GM12873 (cell line): ENCODE data around the gene GYPA.
"Not testable (repeated sequence)": the region's sequence is repeated elsewhere in the genome, so short reads cannot be mapped to it uniquely, and the experiment has no call there.

Source experiments
- TF ChIP-seq, protein P1 (sequence below): IDR thresholded peaks from 2 replicates; pipeline ENCODE4 v1.5.1; 2012; ENCODE audit warnings: low read depth, mild to moderate bottlenecking, moderate library complexity, low read length, control low read depth; ENCODE audit not compliant: insufficient read depth; ENCODE audit errors: missing control alignments

The GYPA gene

DNA sequence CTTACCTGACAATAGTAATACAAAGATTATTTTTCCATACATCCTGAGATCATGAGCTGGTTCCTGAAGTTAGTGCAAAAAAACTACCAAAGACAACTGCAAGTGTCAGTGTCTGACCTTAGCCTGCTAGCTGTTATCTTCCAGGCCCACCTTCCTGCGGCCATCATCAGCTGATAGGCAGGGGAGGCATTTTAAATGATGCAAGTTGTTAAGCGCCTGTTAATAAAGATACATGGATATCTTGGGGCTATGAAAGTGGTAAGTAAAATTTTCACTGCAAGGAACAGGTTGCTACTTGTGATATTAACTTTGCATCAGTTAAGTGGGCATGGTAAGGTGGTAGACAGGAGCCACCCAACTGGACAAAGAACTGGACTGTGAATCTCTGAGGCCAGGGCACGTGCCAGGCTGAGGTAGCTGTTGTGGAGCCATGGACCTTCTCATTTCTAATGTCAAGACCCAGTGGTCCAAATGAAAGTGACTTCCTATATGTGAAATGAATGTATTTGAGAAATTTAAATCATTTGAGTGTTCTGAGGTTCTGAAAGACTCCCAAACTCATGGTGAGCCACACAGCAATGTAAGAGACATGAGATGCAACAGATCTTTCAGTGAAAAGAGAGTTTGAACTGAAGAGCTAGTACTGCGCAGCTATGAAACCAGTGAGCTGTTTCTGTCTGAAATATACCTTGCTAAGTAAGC, at the start of gene GYPA:
Gene GYPA (minus strand): TSS at position 125 of the 702 bp plus-strand sequence. CDS start 83 bp downstream, at position 42.
- TF ChIP-seq, protein P1, sequence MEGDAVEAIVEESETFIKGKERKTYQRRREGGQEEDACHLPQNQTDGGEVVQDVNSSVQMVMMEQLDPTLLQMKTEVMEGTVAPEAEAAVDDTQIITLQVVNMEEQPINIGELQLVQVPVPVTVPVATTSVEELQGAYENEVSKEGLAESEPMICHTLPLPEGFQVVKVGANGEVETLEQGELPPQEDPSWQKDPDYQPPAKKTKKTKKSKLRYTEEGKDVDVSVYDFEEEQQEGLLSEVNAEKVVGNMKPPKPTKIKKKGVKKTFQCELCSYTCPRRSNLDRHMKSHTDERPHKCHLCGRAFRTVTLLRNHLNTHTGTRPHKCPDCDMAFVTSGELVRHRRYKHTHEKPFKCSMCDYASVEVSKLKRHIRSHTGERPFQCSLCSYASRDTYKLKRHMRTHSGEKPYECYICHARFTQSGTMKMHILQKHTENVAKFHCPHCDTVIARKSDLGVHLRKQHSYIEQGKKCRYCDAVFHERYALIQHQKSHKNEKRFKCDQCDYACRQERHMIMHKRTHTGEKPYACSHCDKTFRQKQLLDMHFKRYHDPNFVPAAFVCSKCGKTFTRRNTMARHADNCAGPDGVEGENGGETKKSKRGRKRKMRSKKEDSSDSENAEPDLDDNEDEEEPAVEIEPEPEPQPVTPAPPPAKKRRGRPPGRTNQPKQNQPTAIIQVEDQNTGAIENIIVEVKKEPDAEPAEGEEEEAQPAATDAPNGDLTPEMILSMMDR = not testable (repeated sequence)

GRCh38 chr4:144190009-144190408, 49.5 kb upstream of the GYPA start:
- TF ChIP-seq, protein P1 = no peak

GRCh38 chr4:144189121-144189520, 48.6 kb upstream of the GYPA start:
- TF ChIP-seq, protein P1 = no peak

GRCh38 chr4:144185086-144185485, 44.6 kb upstream of the GYPA start:
- TF ChIP-seq, protein P1 = no peak

DNA sequence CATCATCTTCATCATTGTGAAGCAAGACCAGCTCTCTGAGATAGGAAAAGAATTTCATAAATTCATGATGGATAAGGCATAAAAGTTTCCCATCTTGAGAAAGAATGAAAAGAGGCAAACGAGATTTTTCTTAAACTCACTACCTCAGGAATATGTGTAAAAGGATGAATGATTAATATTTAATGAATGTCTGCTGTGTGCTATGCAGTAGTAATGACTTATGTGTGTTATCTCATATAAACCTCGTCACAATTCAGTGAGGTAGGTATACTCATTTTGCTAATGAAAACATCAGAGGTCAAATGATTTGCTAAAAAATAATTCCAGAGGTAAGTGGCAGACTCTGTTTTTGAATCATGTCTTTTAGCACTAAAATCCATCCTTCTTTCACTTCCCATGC, 42.6 kb upstream of the GYPA start:
- TF ChIP-seq, protein P1 = no peak

GRCh38 chr4:144181391-144181790, 40.9 kb upstream of the GYPA start:
- TF ChIP-seq, protein P1 = no peak

- TF ChIP-seq, protein P1 = no peak
These were observed 38.7 kb upstream of the GYPA start for GRCh38 chr4:144179152-144179739.
